ENCODE data around the gene OASL.
"Not testable (repeated sequence)": the region's sequence is repeated elsewhere in the genome, so short reads cannot be mapped to it uniquely, and the experiment has no call there.

Gene OASL

GRCh38 chr12:121057794-121058193 lies 18.7 kb upstream of the OASL start:
- no peak for DNase-seq

GRCh38 chr12:121053706-121054105 lies 14.7 kb upstream of the OASL start:
- no peak for DNase-seq

GRCh38 chr12:121050725-121051124 lies 11.7 kb upstream of the OASL start:
- peak in 1 of 2 experiments; percentile 6 for DNase-seq

- DNase-seq: no peak
These were observed 9.4 kb upstream of the OASL start for GRCh38 chr12:121048442-121048841.

- not testable (repeated sequence) for DNase-seq
These were observed 8.4 kb upstream of the OASL start for GRCh38 chr12:121047400-121047799.

GRCh38 chr12:121043067-121043466 lies 4.0 kb upstream of the OASL start:
- no peak for DNase-seq

- no peak for DNase-seq
These were observed 2.2 kb downstream of the OASL start for GRCh38 chr12:121036810-121037326.

- no peak for DNase-seq
These were observed 4.3 kb downstream of the OASL start for GRCh38 chr12:121034616-121035305.

- no peak for DNase-seq
These were observed 5.3 kb downstream of the OASL start for GRCh38 chr12:121033625-121034349.

GRCh38 chr12:121030576-121031212 lies 8.4 kb downstream of the OASL start:
- DNase-seq: no peak

- DNase-seq: no peak
These were observed 12.6 kb downstream of the OASL start for GRCh38 chr12:121026274-121027045.

- no peak for DNase-seq
These were observed 13.4 kb downstream of the OASL start for GRCh38 chr12:121025442-121026226.

GRCh38 chr12:121023799-121024198 lies 15.2 kb downstream of the OASL start:
- no peak for DNase-seq

GRCh38 chr12:121022713-121023112 lies 16.3 kb downstream of the OASL start:
- DNase-seq: no peak

GRCh38 chr12:121021754-121022153 lies 17.3 kb downstream of the OASL start:
- DNase-seq: no peak

GRCh38 chr12:121018860-121019617 lies 20.0 kb downstream of the OASL start:
- no peak for DNase-seq

GRCh38 chr12:121017966-121018491 lies 21.0 kb downstream of the OASL start:
- no peak for DNase-seq

- peak; percentile 77 to 93 for DNase-seq
These were observed 22.9 kb downstream of the OASL start, which contains the start of gene C12orf43 for GRCh38 chr12:121015825-121016766. Gene C12orf43 (minus strand): TSS chr12:121016487. CDS start chr12:121016474, 13 bp downstream.

- no peak for DNase-seq
These were observed 25.3 kb downstream of the OASL start for GRCh38 chr12:121013715-121014114.

- DNase-seq: no peak
These were observed 27.2 kb downstream of the OASL start for GRCh38 chr12:121011820-121012219.
